Chondrocyte (in vitro differentiated cells): ENCODE measurements around the gene GXYLT2. TPM values are rescaled to one million over a fixed set of nuclear protein-coding genes. Genes with fewer than 3 reads are reported as not detected.
A peak's percentile ranks its signal among the peaks of the same experiment; 100 is the strongest.

Experiments used
- DNase-seq: peaks from one replicate; pipeline ENCODE4 v3.0.0; 2021; ENCODE audit warnings: mixed read lengths, low spot score
- H3K27ac Mint-ChIP-seq: one replicate; pipeline ENCODE4 v1.8.0; 2021; ENCODE audit warnings: mild to moderate bottlenecking, moderate library complexity, mixed read lengths; ENCODE audit not compliant: unreplicated experiment
- H3K27me3 Mint-ChIP-seq: 2 replicates; pipeline ENCODE4 v1.8.0; 2021; ENCODE audit warnings: low read depth, mixed read lengths
- H3K36me3 Mint-ChIP-seq: 2 replicates; pipeline ENCODE4 v1.8.0; 2021; ENCODE audit warnings: low read depth, mixed read lengths
- H3K4me1 Mint-ChIP-seq: 2 replicates; pipeline ENCODE4 v1.8.0; 2021; ENCODE audit warnings: low read depth, mild to moderate bottlenecking, mixed read lengths
- H3K4me3 Mint-ChIP-seq: one replicate; pipeline ENCODE4 v1.8.0; 2021; ENCODE audit warnings: mild to moderate bottlenecking, moderate library complexity, mixed read lengths; ENCODE audit not compliant: unreplicated experiment
- H3K9me3 Mint-ChIP-seq: 2 replicates; pipeline ENCODE4 v1.8.0; 2021; ENCODE audit warnings: low read depth, mixed read lengths
- total RNA-seq: library from RNA; stranded (reverse); gene quantifications from 3 replicates; pipeline ENCODE4 v1.2.1, GENCODE V29; 2021
- TF ChIP-seq, protein P1 (sequence below): fragments of 200-600 bp; sonication (generic); IDR thresholded peaks from 2 replicates; pipeline ENCODE4 v1.5.0; 2021; ENCODE audit warnings: antibody characterized with exemption, mild to moderate bottlenecking, moderate library complexity

The GXYLT2 gene
- total RNA-seq, 1 donor from 2014 or later, result 99.3 TPM

DNA sequence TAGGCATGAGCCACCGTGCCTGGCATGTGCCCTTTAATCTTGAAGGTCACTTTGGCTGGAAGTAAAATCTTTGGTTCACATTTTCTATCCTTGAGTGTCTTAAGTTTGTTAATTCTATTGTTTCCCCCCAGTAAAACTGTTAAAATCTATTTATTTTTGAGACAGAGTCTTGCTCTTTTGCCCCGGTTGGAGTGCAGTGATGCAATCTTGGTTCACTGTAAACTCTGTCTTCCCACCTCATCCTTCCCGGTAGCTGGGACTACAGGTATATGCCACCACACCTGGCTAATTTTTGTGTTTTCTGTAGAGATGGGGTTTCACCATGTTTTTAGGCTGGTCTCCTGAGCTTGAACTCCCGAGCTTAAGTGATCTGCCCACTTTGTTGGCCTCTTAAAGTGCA lies 116.5 kb downstream of the GXYLT2 start:
- no peaks in the 10 kb centered on the region for H3K9me3 Mint-ChIP-seq
- peak overlapping the region; percentile 80 for H3K27ac Mint-ChIP-seq
- no peak for DNase-seq
- TF ChIP-seq, protein P1, sequence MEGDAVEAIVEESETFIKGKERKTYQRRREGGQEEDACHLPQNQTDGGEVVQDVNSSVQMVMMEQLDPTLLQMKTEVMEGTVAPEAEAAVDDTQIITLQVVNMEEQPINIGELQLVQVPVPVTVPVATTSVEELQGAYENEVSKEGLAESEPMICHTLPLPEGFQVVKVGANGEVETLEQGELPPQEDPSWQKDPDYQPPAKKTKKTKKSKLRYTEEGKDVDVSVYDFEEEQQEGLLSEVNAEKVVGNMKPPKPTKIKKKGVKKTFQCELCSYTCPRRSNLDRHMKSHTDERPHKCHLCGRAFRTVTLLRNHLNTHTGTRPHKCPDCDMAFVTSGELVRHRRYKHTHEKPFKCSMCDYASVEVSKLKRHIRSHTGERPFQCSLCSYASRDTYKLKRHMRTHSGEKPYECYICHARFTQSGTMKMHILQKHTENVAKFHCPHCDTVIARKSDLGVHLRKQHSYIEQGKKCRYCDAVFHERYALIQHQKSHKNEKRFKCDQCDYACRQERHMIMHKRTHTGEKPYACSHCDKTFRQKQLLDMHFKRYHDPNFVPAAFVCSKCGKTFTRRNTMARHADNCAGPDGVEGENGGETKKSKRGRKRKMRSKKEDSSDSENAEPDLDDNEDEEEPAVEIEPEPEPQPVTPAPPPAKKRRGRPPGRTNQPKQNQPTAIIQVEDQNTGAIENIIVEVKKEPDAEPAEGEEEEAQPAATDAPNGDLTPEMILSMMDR, result no peak
- peaks cover 66% of the 10 kb centered on the region for H3K4me1 Mint-ChIP-seq
- H3K27me3 Mint-ChIP-seq, result no peaks in the 10 kb centered on the region
- peaks cover 20% of the 10 kb centered on the region for H3K36me3 Mint-ChIP-seq
- H3K4me3 Mint-ChIP-seq, result no peak overlapping the region

DNA sequence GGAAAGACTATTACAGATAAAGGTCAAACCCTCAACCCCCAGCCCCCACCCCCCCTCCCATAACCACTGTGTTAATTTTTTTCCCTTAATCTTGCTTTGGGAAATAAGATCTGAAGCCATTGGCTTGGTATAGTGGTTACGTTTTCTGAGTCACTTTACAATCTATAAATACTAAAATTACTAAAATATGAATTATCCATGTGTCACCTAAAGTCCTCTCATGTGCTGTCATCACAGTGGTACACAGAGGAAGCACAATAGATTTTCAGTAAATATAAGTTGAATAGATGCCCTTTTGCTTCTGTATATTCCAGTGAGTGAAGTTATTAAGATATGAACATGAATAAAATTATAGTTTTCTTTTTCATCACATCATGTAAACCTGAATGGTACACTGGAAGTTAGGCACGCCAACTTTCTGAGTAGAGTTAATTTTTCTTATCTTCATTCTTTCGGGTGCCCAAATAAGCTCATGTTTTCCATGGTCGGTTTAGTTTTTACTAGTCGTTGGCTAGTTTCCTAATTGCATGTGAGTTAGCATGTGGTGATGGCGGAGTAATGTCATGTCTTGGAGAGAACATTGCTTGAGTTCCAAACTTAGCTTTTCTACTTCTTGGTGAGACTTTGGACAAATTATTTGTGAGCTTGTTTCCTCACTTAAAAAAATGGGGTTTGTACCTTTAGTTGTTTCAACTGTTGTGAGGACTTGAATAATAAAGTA lies 120.3 kb downstream of the GXYLT2 start:
- peaks cover 14% of the 10 kb centered on the region for H3K36me3 Mint-ChIP-seq
- H3K9me3 Mint-ChIP-seq, result no peaks in the 10 kb centered on the region
- H3K27me3 Mint-ChIP-seq, result no peaks in the 10 kb centered on the region
- peaks cover 64% of the 10 kb centered on the region for H3K4me1 Mint-ChIP-seq
- H3K27ac Mint-ChIP-seq, result no peak overlapping the region
- no peak for DNase-seq
- no peak overlapping the region for H3K4me3 Mint-ChIP-seq
- TF ChIP-seq, protein P1, result no peak

DNA sequence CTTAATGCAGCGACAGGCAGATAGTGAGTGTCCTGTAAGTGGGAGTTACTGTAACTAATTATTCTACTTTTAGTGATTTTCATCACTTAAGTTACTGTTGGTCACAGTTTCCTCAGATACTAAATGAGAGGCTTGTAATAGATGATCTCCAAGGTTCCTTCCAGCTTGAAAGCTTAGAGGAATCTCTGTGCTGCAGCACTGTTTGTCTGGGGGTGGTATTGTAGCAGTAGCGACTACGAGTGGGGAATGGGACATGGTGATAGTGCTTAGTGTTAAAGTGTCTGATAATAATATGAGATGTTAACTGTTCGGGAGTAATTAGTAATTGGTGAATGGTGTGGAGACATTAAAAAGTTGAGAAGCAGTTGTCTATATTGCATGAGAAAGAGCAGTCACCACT lies 121.2 kb downstream of the GXYLT2 start:
- TF ChIP-seq, protein P1, result no peak
- H3K9me3 Mint-ChIP-seq, result no peaks in the 10 kb centered on the region

DNA sequence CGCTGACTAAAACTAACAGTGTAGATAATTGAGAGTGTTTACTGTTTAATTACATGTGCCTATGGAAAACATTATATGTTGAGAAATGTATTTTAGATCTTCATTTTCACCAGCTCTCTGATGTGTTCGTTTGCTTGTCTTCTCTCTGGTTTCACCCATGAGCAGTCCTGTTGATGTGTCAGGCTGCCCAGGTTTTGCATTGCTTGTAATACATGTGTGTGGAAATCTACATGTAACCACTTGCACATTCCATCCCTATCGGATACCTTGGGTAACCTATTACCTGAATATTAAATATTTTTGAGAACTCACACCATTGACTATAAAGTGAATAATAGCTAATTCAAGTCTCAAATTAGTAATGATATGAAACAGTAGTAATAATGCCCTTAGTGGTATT lies 121.9 kb downstream of the GXYLT2 start:
- TF ChIP-seq, protein P1, result no peak
- Mint-ChIP-seq H3K4me3 (no peak overlapping the region), H3K4me1 (peaks cover 52% of the 10 kb centered on the region), H3K9me3 (no peaks in the 10 kb centered on the region), H3K27me3 (no peaks in the 10 kb centered on the region), H3K27ac (peak overlapping the region; percentile 27), H3K36me3 (peaks cover 11% of the 10 kb centered on the region)
- no peak for DNase-seq

More for the DNA sequence above, 121.2 kb downstream of the GXYLT2 start:
- peaks cover 14% of the 10 kb centered on the region for H3K36me3 Mint-ChIP-seq
- H3K4me3 Mint-ChIP-seq, result no peak overlapping the region
- peaks cover 59% of the 10 kb centered on the region for H3K4me1 Mint-ChIP-seq
- H3K27me3 Mint-ChIP-seq, result no peaks in the 10 kb centered on the region
- peak overlapping the region; percentile 8 for H3K27ac Mint-ChIP-seq
- no peak for DNase-seq

DNA sequence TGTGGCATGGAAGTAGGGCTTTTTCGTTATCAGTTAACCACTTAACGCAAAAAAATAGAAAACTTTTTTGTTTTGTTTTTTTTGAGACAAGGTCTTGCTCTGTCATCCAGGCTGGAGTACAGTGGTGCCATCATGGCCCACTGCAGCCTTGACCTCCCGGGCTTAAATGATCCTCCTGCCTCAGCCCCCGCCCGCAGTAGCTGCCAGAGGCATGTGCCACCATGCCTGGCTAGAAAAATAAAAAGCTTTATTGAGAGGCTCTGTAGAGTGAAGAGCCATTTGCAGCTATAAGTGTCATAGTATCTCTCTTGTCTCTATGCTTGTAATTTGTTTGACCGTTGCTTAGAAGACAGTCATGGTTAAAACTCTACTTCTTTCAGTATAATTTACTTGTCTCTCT lies 122.3 kb downstream of the GXYLT2 start:
- Mint-ChIP-seq H3K9me3 (no peaks in the 10 kb centered on the region), H3K36me3 (peaks cover 11% of the 10 kb centered on the region), H3K4me3 (no peak overlapping the region), H3K27me3 (no peaks in the 10 kb centered on the region), H3K27ac (peak overlapping the region; percentile 41), H3K4me1 (peaks cover 52% of the 10 kb centered on the region)
- no peak for DNase-seq
- TF ChIP-seq, protein P1, result no peak
